Measurements from ENCODE around the gene REM2. TPM values are rescaled to one million over a fixed set of nuclear protein-coding genes. Genes with fewer than 3 reads are reported as not detected.

REM2 gene
- polyA plus RNA-seq, 1 donor (not counting 4 experiments of a cell fraction or from before 2014, with no cell fraction given) = 0.05 TPM

DNA sequence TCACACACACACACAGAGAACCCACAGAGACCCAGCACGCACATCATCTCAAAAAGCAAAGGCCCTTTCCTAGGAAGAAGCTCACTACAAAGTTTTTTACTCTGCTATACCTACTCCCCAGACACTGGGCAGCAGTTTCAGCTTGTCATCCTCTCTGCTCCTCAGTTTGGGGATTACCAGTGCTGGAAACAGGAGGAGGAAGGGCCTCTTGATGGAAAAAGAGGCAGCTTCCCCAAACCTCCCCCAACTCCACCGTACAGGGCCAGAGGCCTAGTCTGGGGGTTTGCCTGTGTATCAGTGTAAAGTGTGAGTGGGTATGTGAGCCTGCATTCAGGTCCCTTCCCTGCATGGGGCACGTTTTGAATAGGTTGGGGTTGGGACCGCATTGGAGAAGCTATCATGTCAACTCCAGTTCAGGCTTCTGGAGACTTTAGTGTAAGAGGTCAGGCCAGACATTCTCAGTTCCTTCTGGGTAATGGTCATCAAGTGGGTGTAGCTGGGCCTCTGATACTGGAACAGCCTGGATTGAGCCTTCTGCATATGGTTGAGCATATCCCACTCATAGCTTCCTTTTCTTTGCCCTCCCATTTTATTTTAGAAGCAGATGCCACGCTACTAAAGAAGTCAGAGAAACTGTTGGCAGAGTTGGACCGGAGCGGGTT lies 1.2 kb downstream of the REM2 start:
- Histone ChIP-seq H4K20me1 (ENCODE audit: control insufficient read depth, extremely low read depth, insufficient read depth, low read length) (no peaks in the 10 kb centered on the region), H2AFZ (ENCODE audit: control insufficient read depth, low read length) (no peak overlapping the region), H3K36me3 (ENCODE audit: control insufficient read depth in 2 of 2, extremely low read depth in 1 of 2, insufficient read depth in 2 of 2, low read length in 2 of 2) (peaks cover 1 to 4% of the 10 kb centered on the region in 2 experiments), H3K9ac (ENCODE audit: control insufficient read depth, extremely low read depth, insufficient read depth, low read length) (no peak overlapping the region), H3K4me3 (ENCODE audit: control insufficient read depth in 2 of 3, extremely low read depth in 1 of 3, insufficient read depth in 2 of 3, low read depth in 1 of 3, low read length in 3 of 3) (no peak overlapping the region), H3K79me2 (ENCODE audit: control insufficient read depth, insufficient read depth, low read length) (no peaks in the 10 kb centered on the region), H3K27me3 (ENCODE audit: control insufficient read depth, extremely low read depth, insufficient read depth, low read length) (no peaks in the 10 kb centered on the region), H3K9me1 (ENCODE audit: control insufficient read depth, extremely low read depth, insufficient read depth, low read length) (no peaks in the 10 kb centered on the region), H3K4me1 (ENCODE audit: control insufficient read depth, extremely low read depth, insufficient read depth, low read length) (peaks cover 15% of the 10 kb centered on the region), H3K4me2 (ENCODE audit: control insufficient read depth, extremely low read depth, insufficient read depth, low read depth, low read length) (no peak overlapping the region), H3K9me3 (ENCODE audit: control insufficient read depth, low read depth, low read length) (no peaks in the 10 kb centered on the region), H3K27ac (ENCODE audit: control insufficient read depth, insufficient read depth, low read length) (no peak overlapping the region)
- no peak for DNase-seq (ENCODE audit: low read depth, low spot score)
- dilution Hi-C loops (cut with MboI; ENCODE audit: extremely low pct_ligation_motif_present, low sequenced_read_pairs) = no loop called here
- no peak for FAIRE-seq
- no peak for TF ChIP-seq EZH2 (IDR thresholded peaks at IDR 0.05; ENCODE audit: low read length)
- TF ChIP-seq, protein P1, sequence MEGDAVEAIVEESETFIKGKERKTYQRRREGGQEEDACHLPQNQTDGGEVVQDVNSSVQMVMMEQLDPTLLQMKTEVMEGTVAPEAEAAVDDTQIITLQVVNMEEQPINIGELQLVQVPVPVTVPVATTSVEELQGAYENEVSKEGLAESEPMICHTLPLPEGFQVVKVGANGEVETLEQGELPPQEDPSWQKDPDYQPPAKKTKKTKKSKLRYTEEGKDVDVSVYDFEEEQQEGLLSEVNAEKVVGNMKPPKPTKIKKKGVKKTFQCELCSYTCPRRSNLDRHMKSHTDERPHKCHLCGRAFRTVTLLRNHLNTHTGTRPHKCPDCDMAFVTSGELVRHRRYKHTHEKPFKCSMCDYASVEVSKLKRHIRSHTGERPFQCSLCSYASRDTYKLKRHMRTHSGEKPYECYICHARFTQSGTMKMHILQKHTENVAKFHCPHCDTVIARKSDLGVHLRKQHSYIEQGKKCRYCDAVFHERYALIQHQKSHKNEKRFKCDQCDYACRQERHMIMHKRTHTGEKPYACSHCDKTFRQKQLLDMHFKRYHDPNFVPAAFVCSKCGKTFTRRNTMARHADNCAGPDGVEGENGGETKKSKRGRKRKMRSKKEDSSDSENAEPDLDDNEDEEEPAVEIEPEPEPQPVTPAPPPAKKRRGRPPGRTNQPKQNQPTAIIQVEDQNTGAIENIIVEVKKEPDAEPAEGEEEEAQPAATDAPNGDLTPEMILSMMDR (optimal IDR thresholded peaks at IDR 0.05 in 1 of 3, IDR thresholded peaks at IDR 0.05 in 1 of 3, conservative IDR thresholded peaks at IDR 0.05 in 1 of 3; ENCODE audit: extremely low read depth in 1 of 3, insufficient read depth in 2 of 3, low read length in 3 of 3) = no peak

DNA sequence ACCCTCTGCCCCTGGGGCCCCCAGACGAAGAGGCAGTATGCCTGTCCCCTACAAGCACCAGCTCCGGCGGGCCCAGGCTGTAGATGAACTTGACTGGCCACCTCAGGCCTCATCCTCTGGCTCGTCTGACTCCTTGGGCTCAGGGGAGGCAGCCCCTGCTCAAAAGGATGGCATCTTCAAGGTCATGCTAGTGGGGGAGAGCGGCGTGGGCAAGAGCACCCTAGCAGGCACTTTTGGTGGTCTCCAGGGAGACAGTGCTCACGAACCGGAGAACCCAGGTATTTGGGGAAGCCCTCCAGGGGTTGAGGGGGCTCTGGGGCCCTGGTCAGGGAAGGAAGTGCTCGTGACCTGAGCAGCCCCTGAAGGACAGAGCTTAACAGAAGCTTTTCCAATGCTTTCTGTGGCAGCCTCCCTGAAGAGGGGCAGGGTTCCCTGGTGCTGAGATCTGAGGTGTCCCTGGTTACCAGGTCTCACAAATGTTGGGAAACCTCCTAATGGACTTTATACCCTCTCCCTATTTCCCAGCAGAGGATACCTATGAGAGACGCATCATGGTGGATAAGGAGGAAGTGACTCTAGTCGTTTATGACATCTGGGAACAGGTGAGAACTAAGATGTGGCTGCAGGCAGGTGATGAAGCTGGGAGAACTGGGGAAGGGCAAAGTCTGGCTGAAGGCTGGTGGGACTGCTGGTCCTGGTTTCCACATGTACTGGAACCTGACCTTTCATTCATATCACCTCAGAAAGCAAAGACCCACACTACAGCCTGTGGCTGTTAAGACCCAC lies 1.9 kb downstream of the REM2 start:
- Histone ChIP-seq H3K9me3 (ENCODE audit: control insufficient read depth, low read depth, low read length) (no peaks in the 10 kb centered on the region), H3K36me3 (ENCODE audit: control insufficient read depth in 2 of 2, extremely low read depth in 1 of 2, insufficient read depth in 2 of 2, low read length in 2 of 2) (no peaks in the 10 kb centered on the region), H3K4me2 (ENCODE audit: control insufficient read depth, extremely low read depth, insufficient read depth, low read depth, low read length) (no peak overlapping the region), H3K27me3 (ENCODE audit: control insufficient read depth, extremely low read depth, insufficient read depth, low read length) (no peaks in the 10 kb centered on the region), H3K4me1 (ENCODE audit: control insufficient read depth, extremely low read depth, insufficient read depth, low read length) (peaks cover 18% of the 10 kb centered on the region), H3K4me3 (ENCODE audit: control insufficient read depth in 2 of 3, extremely low read depth in 1 of 3, insufficient read depth in 2 of 3, low read depth in 1 of 3, low read length in 3 of 3) (no peak overlapping the region), H2AFZ (ENCODE audit: control insufficient read depth, low read length) (no peak overlapping the region), H3K79me2 (ENCODE audit: control insufficient read depth, insufficient read depth, low read length) (no peaks in the 10 kb centered on the region), H3K9me1 (ENCODE audit: control insufficient read depth, extremely low read depth, insufficient read depth, low read length) (no peaks in the 10 kb centered on the region), H4K20me1 (ENCODE audit: control insufficient read depth, extremely low read depth, insufficient read depth, low read length) (no peaks in the 10 kb centered on the region), H3K27ac (ENCODE audit: control insufficient read depth, insufficient read depth, low read length) (no peak overlapping the region), H3K9ac (ENCODE audit: control insufficient read depth, extremely low read depth, insufficient read depth, low read length) (no peak overlapping the region)
- FAIRE-seq (no peak), DNase-seq (ENCODE audit: low read depth, low spot score) (no peak)
- dilution Hi-C loops (cut with MboI; ENCODE audit: extremely low pct_ligation_motif_present, low sequenced_read_pairs) = no loop called here
- no peak for TF ChIP-seq EZH2 (IDR thresholded peaks at IDR 0.05; ENCODE audit: low read length)
- TF ChIP-seq, protein P1 (optimal IDR thresholded peaks at IDR 0.05 in 1 of 3, IDR thresholded peaks at IDR 0.05 in 1 of 3, conservative IDR thresholded peaks at IDR 0.05 in 1 of 3; ENCODE audit: extremely low read depth in 1 of 3, insufficient read depth in 2 of 3, low read length in 3 of 3) = no peak
